T follicular helper cell (primary cell): Measurements from ENCODE around the gene TRIML1.

Experiments used
- DNase-seq: peaks from one replicate; pipeline ENCODE4 v3.0.0-alpha.2; 2020; ENCODE audit warnings: low read depth
- total RNA-seq, 2 experiments: gene quantifications; one replicate each; lab custom pipeline; 2026; lab: John Stamatoyannopoulos, UW

TRIML1 gene, protein sequence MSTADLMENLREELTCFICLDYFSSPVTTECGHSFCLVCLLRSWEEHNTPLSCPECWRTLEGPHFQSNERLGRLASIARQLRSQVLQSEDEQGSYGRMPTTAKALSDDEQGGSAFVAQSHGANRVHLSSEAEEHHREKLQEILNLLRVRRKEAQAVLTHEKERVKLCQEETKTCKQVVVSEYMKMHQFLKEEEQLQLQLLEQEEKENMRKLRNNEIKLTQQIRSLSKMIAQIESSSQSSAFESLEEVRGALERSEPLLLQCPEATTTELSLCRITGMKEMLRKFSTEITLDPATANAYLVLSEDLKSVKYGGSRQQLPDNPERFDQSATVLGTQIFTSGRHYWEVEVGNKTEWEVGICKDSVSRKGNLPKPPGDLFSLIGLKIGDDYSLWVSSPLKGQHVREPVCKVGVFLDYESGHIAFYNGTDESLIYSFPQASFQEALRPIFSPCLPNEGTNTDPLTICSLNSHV
- total RNA-seq, result 0 to 0.04 reads per million in 2 experiments

GRCh38 chr4:188139141-188139540 is at the start of gene TRIML1:
TSS of gene TRIML1 (plus strand) at chr4:188139441. CDS start at chr4:188139559, 118 bp downstream.
- no peak for DNase-seq

- no peak for DNase-seq
Measured at GRCh38 chr4:188092824-188093223, 46.4 kb upstream of the TRIML1 start.

DNA sequence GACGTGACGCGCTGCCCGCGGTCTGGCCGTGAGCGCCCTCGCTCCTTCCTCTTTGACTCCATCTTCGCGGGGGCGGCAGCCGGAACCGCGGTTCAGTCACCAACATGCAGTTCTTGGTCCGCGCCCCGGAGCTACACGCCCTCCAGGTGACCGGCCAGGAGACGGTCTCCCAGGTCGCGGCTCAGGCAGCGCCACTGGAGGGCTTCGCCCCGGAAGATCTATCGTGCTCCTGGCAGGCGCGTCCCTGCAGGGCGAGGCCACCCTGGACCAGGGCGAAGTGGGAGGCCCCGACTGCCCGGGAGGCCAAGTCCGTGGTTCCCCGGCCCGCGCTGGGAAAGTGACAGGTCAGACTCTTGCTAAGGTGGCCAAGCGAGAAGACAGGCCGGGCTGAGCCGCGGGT is 32.8 kb upstream of the TRIML1 start:
- no peak for DNase-seq

GRCh38 chr4:188107931-188108843 is 31.1 kb upstream of the TRIML1 start:
- DNase-seq, result no peak

GRCh38 chr4:188109157-188109755 is 30.0 kb upstream of the TRIML1 start, which contains the start of gene TRIML2:
TSS of gene TRIML2 (minus strand) at chr4:188109603. CDS start at chr4:188105368, 4,235 bp downstream.
- no peak for DNase-seq

DNA sequence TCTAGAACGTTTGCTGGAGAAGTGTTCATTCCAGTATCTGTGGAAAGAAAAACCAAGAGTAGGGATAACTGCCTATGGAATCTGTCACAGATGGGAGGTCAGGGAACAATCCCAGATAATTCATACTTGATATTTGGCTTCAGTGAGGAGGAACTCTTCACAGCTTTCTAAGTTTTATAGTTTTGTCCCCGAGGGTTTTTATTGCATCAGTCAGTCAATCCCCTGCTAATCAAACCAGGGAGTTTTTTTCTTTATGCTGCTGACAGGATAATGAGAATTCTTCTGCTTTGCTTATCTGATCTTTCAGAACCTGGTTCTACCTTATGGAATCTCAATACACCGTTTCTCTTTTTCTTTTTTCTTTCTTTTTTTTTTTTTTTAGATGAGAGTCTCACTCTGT is 29.2 kb upstream of the TRIML1 start:
- DNase-seq, result no peak

DNA sequence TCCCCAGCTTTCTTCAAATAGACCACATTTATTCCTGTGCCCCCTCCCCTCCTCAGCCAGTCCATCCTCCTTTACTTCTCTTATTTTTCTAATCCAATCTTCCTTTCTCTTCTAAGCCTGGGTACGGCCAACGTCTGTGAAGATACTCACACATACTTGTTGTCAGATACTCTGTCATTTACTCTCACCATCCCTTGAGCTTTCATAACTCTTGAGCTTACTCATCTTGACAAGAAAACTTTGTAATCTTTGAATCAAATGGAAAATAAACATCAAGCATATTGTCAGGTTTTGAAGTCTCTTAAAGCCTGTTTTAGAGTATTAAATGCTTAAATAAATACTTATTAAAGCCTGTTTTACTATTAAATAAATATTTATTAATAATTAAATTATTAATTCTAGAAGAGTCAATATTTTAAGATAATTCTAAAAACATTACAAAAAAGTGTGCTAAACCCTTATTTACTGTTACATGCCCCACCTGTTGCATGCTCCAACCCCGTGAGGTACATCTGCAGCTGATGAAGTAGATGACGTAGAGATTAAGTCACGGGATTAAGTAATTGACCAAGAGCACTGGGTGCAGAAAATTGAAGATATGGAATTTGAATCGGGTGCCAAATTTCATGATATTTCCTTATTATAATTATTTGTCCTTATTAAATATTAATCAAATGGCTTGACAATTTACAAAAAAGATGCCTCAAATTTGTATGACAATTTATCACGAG is 28.3 kb upstream of the TRIML1 start:
- DNase-seq, result no peak

GRCh38 chr4:188111955-188112354 is 27.3 kb upstream of the TRIML1 start:
- DNase-seq, result no peak

DNA sequence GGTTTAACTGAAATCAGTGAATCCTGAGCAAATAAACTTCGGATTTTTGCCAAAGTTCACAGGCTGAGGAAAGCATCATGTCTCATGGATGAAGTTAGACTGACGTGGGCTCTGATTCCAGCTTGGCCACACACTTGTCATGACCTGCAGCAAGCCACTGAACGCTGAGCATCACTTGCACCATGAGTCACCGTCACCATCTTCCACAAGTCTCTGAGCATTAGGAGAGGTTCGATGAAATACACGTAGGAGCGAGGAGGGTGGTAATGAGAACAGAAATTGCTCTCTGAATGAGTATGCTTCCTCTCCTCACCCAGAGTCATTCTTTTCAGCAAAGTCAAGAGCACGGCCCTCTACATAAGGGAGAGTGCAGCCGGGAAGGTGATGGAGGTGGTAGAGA is 26.1 kb upstream of the TRIML1 start:
- no peak for DNase-seq

GRCh38 chr4:188117631-188118324 is 21.5 kb upstream of the TRIML1 start:
- DNase-seq, result no peak

DNA sequence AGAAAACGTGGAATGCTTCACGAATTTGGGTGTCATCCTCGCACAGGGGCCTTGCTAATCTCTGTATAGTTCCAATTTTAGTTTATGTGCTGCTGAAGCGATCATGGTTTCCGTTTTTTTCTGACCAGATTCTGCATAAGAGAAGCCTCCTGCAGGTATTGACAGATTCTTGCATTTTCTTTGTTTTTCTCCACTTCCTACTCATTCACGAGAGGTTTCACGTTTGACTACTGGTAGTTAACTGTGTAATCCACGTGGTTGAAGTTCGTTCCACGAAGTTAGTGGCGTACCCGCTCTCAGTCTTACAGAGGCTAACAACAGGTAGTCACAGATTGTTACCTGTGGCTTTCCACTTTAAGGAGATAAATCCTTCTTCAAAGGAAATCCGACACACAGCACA is 17.7 kb upstream of the TRIML1 start:
- DNase-seq, result no peak

DNA sequence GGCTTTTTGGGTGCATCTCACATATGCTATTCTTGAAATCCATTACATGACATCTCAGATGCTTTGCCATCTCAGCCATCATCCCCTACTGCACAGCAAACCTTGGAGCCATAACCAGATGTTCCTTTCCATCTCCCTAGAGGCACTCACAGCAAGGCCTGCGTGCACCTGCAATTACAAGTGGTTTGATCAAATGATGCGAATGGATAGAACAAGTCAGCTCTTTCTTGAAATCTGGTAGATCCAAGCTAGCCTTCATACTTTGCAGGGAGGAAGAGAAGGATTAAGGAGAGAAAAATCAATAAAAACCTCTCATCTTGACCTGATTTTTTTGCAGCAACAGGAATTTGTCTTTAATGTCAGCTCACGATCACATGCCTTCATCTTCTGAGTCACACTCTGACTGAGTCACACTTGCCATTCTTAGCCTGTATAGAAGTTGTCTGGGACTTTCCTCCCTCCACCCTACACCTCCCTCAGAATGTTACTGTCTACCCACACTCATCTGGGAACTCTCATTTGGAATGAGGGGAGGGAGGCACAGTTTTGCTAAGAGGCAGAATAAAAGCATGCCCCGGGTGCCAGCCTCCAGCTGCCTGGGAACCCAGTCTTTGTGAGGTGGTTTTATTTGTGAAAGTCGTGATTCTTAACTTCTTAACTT is 11.9 kb upstream of the TRIML1 start:
- DNase-seq, result no peak

DNA sequence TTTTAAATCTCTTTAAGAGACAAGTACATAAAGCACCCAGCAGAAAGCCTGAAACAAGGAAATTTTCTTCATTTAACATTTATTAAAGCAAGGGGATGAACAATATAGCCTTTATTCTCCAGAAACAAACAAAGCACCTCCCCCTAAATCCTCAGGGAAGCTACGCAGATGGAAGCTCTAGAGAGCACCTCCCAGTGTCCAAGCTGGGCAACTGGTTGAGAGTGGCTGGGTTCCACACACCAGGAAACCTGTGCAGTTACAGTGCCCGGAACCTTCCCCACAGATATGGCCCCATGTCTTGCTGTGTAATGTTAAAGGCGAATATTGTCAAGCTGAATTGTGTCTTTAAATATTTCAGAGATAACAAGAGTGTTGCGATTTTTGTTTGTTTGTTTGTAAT is 8.9 kb upstream of the TRIML1 start:
- no peak for DNase-seq

DNA sequence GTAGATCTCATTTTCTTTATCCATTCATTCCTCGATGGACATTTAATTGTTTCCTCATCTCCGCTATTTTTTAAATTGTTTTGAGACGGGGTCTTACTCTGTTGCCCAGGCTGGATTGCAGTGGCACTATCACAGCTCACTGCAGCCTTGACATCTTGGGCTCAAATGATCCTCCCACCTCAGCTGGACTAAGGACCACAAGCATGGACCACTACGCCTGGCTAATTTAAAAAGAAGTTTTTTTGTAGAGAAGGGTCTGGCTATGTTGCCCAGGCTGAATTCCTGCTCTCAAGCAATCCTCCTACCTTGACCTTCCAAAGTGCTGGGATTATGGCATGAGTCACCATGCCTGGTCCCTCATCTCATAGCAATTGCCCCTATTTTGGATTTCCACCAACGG is 7.0 kb upstream of the TRIML1 start:
- no peak for DNase-seq

- no peak for DNase-seq
Measured at GRCh38 chr4:188138227-188138626, 1.0 kb upstream of the TRIML1 start.

GRCh38 chr4:188139671-188140070 is 430 bp downstream of the TRIML1 start:
- DNase-seq, result no peak

GRCh38 chr4:188143731-188144130 is 4.5 kb downstream of the TRIML1 start:
- DNase-seq, result no peak

- no peak for DNase-seq
Measured at GRCh38 chr4:188145601-188146000, 6.4 kb downstream of the TRIML1 start.

DNA sequence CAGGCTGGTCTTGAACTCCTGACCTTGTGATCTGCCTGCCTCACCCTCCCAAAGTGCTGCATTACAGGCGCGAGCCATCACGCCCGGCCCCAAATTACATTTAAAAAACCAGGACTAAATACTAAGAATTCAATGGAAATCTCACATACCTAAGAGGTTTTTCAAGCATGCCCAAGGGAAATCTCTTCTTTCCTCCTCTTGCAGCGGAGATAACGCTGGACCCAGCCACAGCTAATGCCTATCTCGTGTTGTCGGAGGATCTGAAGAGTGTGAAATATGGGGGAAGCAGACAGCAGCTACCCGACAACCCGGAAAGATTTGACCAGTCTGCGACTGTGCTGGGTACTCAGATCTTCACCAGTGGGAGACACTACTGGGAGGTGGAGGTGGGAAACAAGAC is 7.4 kb downstream of the TRIML1 start:
- no peak for DNase-seq

DNA sequence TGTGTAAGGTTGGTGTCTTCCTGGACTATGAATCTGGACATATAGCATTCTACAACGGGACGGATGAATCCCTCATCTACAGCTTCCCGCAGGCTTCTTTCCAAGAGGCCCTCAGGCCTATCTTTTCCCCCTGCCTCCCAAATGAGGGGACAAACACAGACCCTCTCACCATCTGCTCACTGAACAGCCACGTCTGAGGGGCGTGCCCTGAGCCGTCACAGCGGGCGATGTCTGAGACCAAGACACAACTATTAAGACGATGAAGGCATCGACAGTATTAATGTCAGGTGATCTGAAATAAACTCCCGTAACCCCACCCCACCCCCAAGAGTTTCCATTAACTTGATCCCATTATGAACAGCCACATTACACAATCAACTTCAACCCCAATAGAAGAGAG is 7.9 kb downstream of the TRIML1 start:
- no peak for DNase-seq
